MCF 10A (cell line): Measurements from ENCODE around the gene ANKRD11. TPM values are rescaled to one million over a fixed set of nuclear protein-coding genes. Genes with fewer than 3 reads are reported as not detected.
"Not testable (repeated sequence)": the region's sequence is repeated elsewhere in the genome, so short reads cannot be mapped to it uniquely, and the experiment has no call there.

Source experiments
- BruUV-seq: library from RNA; stranded (reverse); fragments of 400-500 nt; replicated peaks from 2 replicates; lab custom pipeline; 2021; lab: Mats Ljungman, UMichigan
- CTCF ChIA-PET: fragments of 300-600 bp; sonication (Branson Sonifier 250); formaldehyde crosslinking; extraction: SDS; loops from one replicate; lab custom pipeline; 2021; ENCODE audit warnings: antibody characterized with exemption, inconsistent platforms; lab: Yijun Ruan, JAX
- POLR2A ChIA-PET: fragments of 300-600, 350-650 bp; sonication (Branson Sonifier 250); formaldehyde crosslinking; extraction: SDS; loops from one replicate; lab custom pipeline; 2020; ENCODE audit warnings: antibody characterized with exemption, inconsistent platforms; lab: Yijun Ruan, JAX
- DNase-seq: peaks from one replicate; pipeline ENCODE4 v3.0.0-alpha.2; 2018; ENCODE audit not compliant: unreplicated experiment
- H3K27ac Mint-ChIP-seq: one replicate; pipeline ENCODE4 v1.8.0; 2022; ENCODE audit warnings: mild to moderate bottlenecking, low read depth, mixed read lengths; ENCODE audit not compliant: unreplicated experiment
- H3K27me3 Mint-ChIP-seq: one replicate; pipeline ENCODE4 v1.8.0; 2022; ENCODE audit warnings: mixed read lengths; ENCODE audit not compliant: insufficient read depth, unreplicated experiment
- H3K36me3 Mint-ChIP-seq: one replicate; pipeline ENCODE4 v1.8.0; 2022; ENCODE audit warnings: mild to moderate bottlenecking, moderate library complexity, mixed read lengths; ENCODE audit not compliant: insufficient read depth, unreplicated experiment
- H3K4me1 Mint-ChIP-seq: one replicate; pipeline ENCODE4 v1.8.0; 2022; ENCODE audit warnings: mixed read lengths; ENCODE audit not compliant: insufficient read depth, unreplicated experiment
- H3K4me3 Mint-ChIP-seq: one replicate; pipeline ENCODE4 v1.8.0; 2022; ENCODE audit warnings: mild to moderate bottlenecking, moderate library complexity, mixed read lengths; ENCODE audit not compliant: unreplicated experiment
- H3K9me3 Mint-ChIP-seq: one replicate; pipeline ENCODE4 v1.8.0; 2022; ENCODE audit warnings: mixed read lengths; ENCODE audit not compliant: unreplicated experiment
- intact Hi-C: fragments of 100-400 bp; cut with micrococcal nuclease; formaldehyde crosslinking; loops from 2 replicates; pipeline ENCODE4 v1.14.1; 2022
- total RNA-seq: library from RNA; stranded (reverse); gene quantifications from 2 replicates; pipeline ENCODE4 v1.2.3, GENCODE V29; 2022
- TF ChIP-seq, protein P1 (sequence below): fragments of 200-600 bp; IDR thresholded peaks from one replicate; pipeline ENCODE4 v1.8.0; 2022; ENCODE audit warnings: antibody characterized with exemption, mild to moderate bottlenecking; ENCODE audit not compliant: unreplicated experiment

The ANKRD11 gene
- total RNA-seq, 1 experiment from 2014 or later, result 237 TPM

DNA sequence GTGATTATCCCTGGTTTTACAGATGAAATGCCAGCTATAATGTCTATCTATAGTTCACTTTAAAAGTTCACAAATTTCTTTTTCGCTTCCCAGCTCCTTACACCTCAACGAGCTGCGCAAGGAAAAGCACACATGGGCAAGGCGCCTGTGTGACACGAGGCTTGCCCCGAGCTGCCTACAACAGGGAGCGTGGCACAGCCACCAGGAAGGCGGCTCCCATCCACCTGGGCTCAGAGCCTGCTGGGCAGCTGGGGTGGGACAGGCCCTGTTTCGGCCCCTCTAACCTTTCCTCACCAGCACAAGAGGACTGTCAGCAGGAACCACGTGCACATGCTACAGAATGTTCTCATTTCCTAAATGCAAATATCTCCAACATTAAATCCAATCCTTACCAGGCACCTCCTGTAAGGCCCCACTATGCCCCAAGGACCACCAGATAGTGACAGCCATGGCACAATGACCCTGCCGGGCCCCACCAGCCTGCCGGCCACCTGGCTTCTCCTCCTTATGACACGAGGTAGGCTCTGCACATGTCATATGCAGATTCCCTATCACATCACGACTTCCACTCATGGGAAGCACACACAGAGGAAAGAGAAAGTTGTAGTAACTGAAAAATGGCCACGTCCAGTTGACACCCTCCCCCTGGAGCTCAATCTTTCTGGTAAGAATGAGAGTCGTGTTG is 180.8 kb downstream of the ANKRD11 start:
- H3K9me3 Mint-ChIP-seq, result no peaks in the 10 kb centered on the region
- ChIA-PET CTCF (interaction anchor here (0.6 to 1.8 kb wide), 4 partner anchors 20 to 189 kb away, joined by 3 to 5 read pairs (median 4); no protein-coding TSS in a partner anchor), POLR2A (interaction anchor here (1.2 to 1.5 kb wide), 2 partner anchors 164 to 198 kb away, joined by 3 to 5 read pairs; partner anchors contain the start of gene SPG7)
- no peak for DNase-seq
- no peak overlapping the region for H3K27ac Mint-ChIP-seq
- no peak overlapping the region for H3K4me3 Mint-ChIP-seq
- intact Hi-C loops, result no loop called here
- BruUV-seq, result no TSS peak
- H3K27me3 Mint-ChIP-seq, result no peaks in the 10 kb centered on the region
- peaks cover 68% of the 10 kb centered on the region for H3K36me3 Mint-ChIP-seq
- H3K4me1 Mint-ChIP-seq, result peaks cover 32% of the 10 kb centered on the region
- TF ChIP-seq, protein P1, sequence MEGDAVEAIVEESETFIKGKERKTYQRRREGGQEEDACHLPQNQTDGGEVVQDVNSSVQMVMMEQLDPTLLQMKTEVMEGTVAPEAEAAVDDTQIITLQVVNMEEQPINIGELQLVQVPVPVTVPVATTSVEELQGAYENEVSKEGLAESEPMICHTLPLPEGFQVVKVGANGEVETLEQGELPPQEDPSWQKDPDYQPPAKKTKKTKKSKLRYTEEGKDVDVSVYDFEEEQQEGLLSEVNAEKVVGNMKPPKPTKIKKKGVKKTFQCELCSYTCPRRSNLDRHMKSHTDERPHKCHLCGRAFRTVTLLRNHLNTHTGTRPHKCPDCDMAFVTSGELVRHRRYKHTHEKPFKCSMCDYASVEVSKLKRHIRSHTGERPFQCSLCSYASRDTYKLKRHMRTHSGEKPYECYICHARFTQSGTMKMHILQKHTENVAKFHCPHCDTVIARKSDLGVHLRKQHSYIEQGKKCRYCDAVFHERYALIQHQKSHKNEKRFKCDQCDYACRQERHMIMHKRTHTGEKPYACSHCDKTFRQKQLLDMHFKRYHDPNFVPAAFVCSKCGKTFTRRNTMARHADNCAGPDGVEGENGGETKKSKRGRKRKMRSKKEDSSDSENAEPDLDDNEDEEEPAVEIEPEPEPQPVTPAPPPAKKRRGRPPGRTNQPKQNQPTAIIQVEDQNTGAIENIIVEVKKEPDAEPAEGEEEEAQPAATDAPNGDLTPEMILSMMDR, result no peak

DNA sequence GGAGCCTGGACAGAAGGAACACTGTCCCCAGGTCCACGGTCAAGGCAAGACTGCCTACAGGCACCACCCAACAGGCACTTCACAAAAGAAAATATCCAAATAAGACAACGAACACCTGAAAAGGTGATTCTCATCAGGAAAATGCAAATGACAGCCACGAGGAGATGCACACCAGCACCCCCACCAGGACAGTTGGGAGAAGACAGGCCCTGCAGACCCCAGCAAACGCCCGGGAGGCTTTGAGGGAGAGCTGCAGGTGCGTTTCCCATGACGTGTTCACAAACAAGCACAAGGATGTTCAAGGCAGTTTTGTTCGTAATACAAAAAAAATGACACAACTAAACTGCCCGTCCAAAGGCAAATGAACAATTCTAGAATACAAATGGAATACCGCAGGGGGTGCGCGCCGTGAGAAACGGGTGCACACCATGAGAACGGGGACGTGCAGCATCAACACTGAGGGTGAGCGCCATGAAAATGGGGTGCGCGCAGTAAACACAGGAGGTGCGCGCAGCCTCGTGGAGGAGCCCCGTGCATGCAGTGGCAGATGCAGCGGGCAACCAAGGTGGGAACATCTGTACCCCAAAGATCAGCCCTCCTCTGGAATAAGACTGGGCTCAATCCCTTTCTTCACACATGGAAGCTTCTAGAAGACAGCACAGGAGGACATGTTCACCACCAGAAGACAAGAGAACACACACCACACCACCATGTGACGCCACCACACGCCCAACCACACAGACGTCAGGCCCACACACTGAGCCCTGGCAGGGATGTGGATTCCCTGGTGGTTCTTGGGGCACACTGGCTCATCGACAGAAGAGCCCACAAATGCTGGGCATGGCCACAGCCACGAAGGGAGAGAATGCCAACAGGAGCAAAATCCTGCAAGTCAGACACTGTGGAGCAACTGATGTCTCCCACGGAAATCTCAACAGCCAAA is 181.7 kb downstream of the ANKRD11 start:
- Mint-ChIP-seq H3K27me3 (no peaks in the 10 kb centered on the region), H3K4me1 (peaks cover 22% of the 10 kb centered on the region), H3K27ac (no peak overlapping the region), H3K4me3 (no peak overlapping the region), H3K9me3 (no peaks in the 10 kb centered on the region), H3K36me3 (peaks cover 72% of the 10 kb centered on the region)
- TF ChIP-seq, protein P1, result peak; percentile 46
- no TSS peak for BruUV-seq
- no peak for DNase-seq
- POLR2A ChIA-PET, result interaction anchor here (0.6 to 1.2 kb wide), 2 partner anchors 86 to 222 kb away, joined by 3 read pairs; no protein-coding TSS in a partner anchor
- intact Hi-C loops, result no loop called here
- CTCF ChIA-PET, result interaction anchor here (0.9 kb wide), 1 partner anchor 190 kb away, joined by 5 read pairs; no protein-coding TSS in a partner anchor

DNA sequence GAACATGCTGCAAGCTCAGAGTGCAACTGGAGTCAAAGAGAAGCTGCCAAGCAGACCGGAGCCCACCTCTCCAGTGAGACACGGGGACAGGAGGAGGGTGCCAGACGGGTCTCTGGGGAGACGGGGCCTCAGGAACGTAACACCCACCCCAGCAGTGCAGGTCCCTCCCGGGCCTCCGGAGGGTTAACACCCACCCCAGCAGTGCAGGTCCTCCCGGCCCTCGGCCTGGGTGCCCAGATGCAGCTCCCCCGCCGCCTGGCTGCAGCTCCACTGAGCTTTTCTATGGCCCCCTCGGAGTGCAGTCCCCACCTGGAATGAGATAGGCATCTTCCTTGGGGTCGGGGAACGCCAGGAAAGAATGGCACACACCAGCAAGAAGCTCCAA is 182.9 kb downstream of the ANKRD11 start:
- intact Hi-C loops, result no loop called here
- Mint-ChIP-seq H3K27me3 (no peaks in the 10 kb centered on the region), H3K9me3 (no peaks in the 10 kb centered on the region), H3K4me3 (no peak overlapping the region), H3K27ac (no peak overlapping the region), H3K4me1 (peaks cover 11% of the 10 kb centered on the region), H3K36me3 (peaks cover 66% of the 10 kb centered on the region)
- ChIA-PET POLR2A (interaction anchor here (1.2 kb wide), 1 partner anchor 88 kb away, joined by 3 read pairs; no protein-coding TSS in a partner anchor), CTCF (interaction anchor here (0.7 to 1.0 kb wide), 2 partner anchors 10 to 13 kb away, joined by 3 to 5 read pairs; no protein-coding TSS in a partner anchor)
- DNase-seq, result no peak
- TF ChIP-seq, protein P1, result no peak
- no TSS peak for BruUV-seq

DNA sequence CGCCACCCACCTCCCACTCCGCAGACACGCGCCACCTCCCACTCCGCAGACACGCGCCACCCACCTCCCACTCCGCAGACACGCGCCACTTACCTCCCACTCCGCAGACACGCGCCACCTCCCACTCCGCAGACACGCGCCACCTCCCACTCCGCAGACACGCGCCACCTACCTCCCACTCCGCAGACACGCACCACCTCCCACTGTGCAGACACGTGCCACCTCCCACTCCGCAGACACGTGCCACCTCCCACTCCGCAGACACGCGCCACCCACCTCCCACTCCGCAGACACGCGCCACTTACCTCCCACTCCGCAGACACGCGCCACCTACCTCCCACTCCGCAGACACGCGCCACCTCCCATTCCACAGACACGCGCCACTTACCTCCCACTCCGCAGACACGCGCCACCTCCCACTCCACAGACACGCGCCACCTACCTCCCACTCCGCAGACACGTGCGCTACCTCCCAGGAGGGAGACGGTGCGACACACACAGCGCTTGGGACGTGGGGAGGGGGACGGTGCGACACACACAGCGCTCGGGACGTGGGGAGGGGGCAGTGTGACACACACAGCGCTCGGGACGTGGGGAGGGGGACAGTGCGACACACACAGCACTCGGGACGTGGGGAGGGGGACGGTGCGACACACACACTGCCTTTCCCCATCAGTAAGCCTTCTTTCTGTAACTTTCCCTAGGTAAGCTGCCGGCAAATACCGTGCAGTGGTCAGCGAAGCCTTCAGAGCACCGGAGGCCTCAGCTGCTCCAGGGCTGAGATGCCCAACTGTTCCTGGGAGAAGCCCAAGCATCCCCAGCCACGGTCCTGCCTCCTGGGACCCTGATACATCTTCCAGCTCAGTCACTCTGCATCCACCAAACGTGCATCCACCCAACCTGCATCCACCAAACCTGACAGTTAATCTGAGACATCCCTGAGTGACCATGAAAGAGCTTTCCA is 183.6 kb downstream of the ANKRD11 start:
- CTCF ChIA-PET, result interaction anchor here (0.7 to 1.0 kb wide), 2 partner anchors 11 to 12 kb away, joined by 3 to 5 read pairs; no protein-coding TSS in a partner anchor
- H3K9me3 Mint-ChIP-seq, intact Hi-C loops, H3K27me3 Mint-ChIP-seq, H3K27ac Mint-ChIP-seq, H3K4me3 Mint-ChIP-seq, POLR2A ChIA-PET, H3K4me1 Mint-ChIP-seq, BruUV-seq, DNase-seq: not testable (repeated sequence)
- H3K36me3 Mint-ChIP-seq, result peaks cover 69% of the 10 kb centered on the region
